HCT116 (cell line): ENCODE data around the gene OR6J1. TPM values are rescaled to one million over a fixed set of nuclear protein-coding genes. Genes with fewer than 3 reads are reported as not detected.

Source experiments
- ATAC-seq: fragments of 200-7000 bp; cut with Tn5 transposase; 2 replicates; pipeline ENCODE4 v1.9.1; 2020; ENCODE audit warnings: mild to moderate bottlenecking, moderate library complexity
- BruUV-seq: library from RNA; stranded (reverse); fragments of 400-500 nt; replicated peaks from 2 replicates; lab custom pipeline; 2021; lab: Mats Ljungman, UMichigan
- CTCF ChIA-PET: fragments of 300-600 bp; sonication (Branson Sonifier 250); formaldehyde crosslinking; loops from one replicate; lab custom pipeline; 2021; ENCODE audit warnings: antibody characterized with exemption; lab: Charles Lee
- POLR2A ChIA-PET: fragments of 300-600, 350-600 bp; sonication (Branson Sonifier 250); formaldehyde crosslinking; loops from one replicate; lab custom pipeline; 2021; ENCODE audit warnings: antibody characterized with exemption; lab: Charles Lee
- RAD21 ChIA-PET, 2 experiments: fragments of 300-600 bp; sonication (Branson Sonifier 250); formaldehyde crosslinking; loops; one replicate each; lab custom pipeline; 2023; ENCODE audit warnings: low total read pairs in 2 of 2; ENCODE audit not compliant: uncharacterized antibody in 2 of 2, unreplicated experiment in 2 of 2, low non-redundant PET in 1 of 2; lab: Charles Lee
- DNase-seq: peaks from one replicate; pipeline ENCODE4 v3.0.0-alpha.2; 2010; ENCODE audit warnings: low read depth, low spot score
- H2AFZ ChIP-seq: fragments of 200-600 bp; shearing (Covaris generic), sonication (generic); 2 replicates; pipeline ENCODE4 v1.6.1; 2017; ENCODE audit warnings: low read depth, mixed run types, mixed read lengths, antibody characterized with exemption, low read length; ENCODE audit not compliant: poor library complexity, severe bottlenecking
- H3K27ac ChIP-seq: 2 replicates; pipeline ENCODE4 v1.5.1; 2012; ENCODE audit warnings: low read depth, low read length
- H3K27me3 ChIP-seq: fragments of 200-600 bp; sonication (generic); 2 replicates; pipeline ENCODE4 v1.6.1; 2016; ENCODE audit warnings: mixed run types, low read length, mixed read lengths; ENCODE audit not compliant: insufficient read depth
- H3K36me3 ChIP-seq, 2 experiments: fragments of 200-500 bp in 1 of 2; fragments of 200-600 bp in 1 of 2; sonication (Bioruptor generic) in 1 of 2; sonication (generic) in 1 of 2; 2 replicates each; pipeline versions ENCODE4 v1.5.1 to v1.6.1; 2014 to 2016; ENCODE audit warnings: low read length in 2 of 2, inconsistent platforms in 1 of 2, mixed read lengths in 1 of 2, mixed run types in 1 of 2; ENCODE audit not compliant: insufficient read depth in 2 of 2, control insufficient read depth in 1 of 2
- H3K4me1 ChIP-seq, 2 experiments: fragments of 200-600 bp in 1 of 2; sonication (generic) in 1 of 2; 2 replicates each; pipeline versions ENCODE4 v1.5.1 to v1.6.1; 2012 to 2017; ENCODE audit warnings: low read length in 2 of 2, inconsistent platforms in 1 of 2, mild to moderate bottlenecking in 1 of 2, mixed read lengths in 1 of 2, mixed run types in 1 of 2, moderate library complexity in 1 of 2; ENCODE audit not compliant: insufficient read depth in 2 of 2, control insufficient read depth in 1 of 2
- H3K4me2 ChIP-seq: fragments of 200-600 bp; sonication (generic); 2 replicates; pipeline ENCODE4 v1.6.1; 2017; ENCODE audit warnings: mixed run types, low read length, mixed read lengths
- H3K4me3 ChIP-seq, 2 experiments: fragments of 200-600 bp in 1 of 2; sonication (generic) in 1 of 2; replicated peaks in 1 of 2; 2 replicates each; pipeline ENCODE4 v1.5.1; 2011 to 2016; ENCODE audit warnings: low read length in 2 of 2, control low read depth in 1 of 2, low read depth in 1 of 2, mild to moderate bottlenecking in 1 of 2, mixed read lengths in 1 of 2, mixed run types in 1 of 2
- H3K79me2 ChIP-seq: fragments of 200-600 bp; sonication (generic); 2 replicates; pipeline ENCODE4 v1.6.1; 2017; ENCODE audit warnings: mild to moderate bottlenecking, mixed run types, low read length, moderate library complexity, mixed read lengths; ENCODE audit not compliant: insufficient read depth
- H3K9ac ChIP-seq: fragments of 200-600 bp; sonication (generic); 2 replicates; pipeline ENCODE4 v1.6.1; 2016; ENCODE audit warnings: low read length, mixed read lengths
- H3K9me2 ChIP-seq: fragments of 200-600 bp; sonication (generic), shearing (Covaris generic); 2 replicates; pipeline ENCODE4 v1.6.1; 2017; ENCODE audit warnings: mixed run types, mild to moderate bottlenecking, moderate library complexity; ENCODE audit not compliant: insufficient read depth
- H3K9me3 ChIP-seq, 2 experiments: fragments of 200-500 bp in 1 of 2; fragments of 200-600 bp in 1 of 2; sonication (Bioruptor generic) in 1 of 2; sonication (generic) in 1 of 2; 2 replicates each; pipeline ENCODE4 v1.6.1; 2014 to 2017; ENCODE audit warnings: low read length in 2 of 2, mixed read lengths in 2 of 2, inconsistent platforms in 1 of 2, low read depth in 1 of 2, mild to moderate bottlenecking in 1 of 2, mixed run types in 1 of 2, moderate library complexity in 1 of 2; ENCODE audit not compliant: control insufficient read depth in 1 of 2, insufficient read depth in 1 of 2
- H4K20me1 ChIP-seq: fragments of 200-600 bp; sonication (generic), shearing (Covaris generic); 2 replicates; pipeline ENCODE4 v1.6.1; 2017; ENCODE audit warnings: mixed run types, mild to moderate bottlenecking, moderate library complexity; ENCODE audit not compliant: insufficient read depth
- CEBPB ChIP-seq: IDR thresholded peaks from 2 replicates; pipeline ENCODE4 v1.6.1; 2012; ENCODE audit warnings: low read depth
- EGR1 ChIP-seq: IDR thresholded peaks from 2 replicates; pipeline ENCODE4 v1.6.1; 2012; ENCODE audit warnings: low read depth
- ELF1 ChIP-seq: IDR thresholded peaks from 2 replicates; pipeline ENCODE4 v1.6.1; 2012; ENCODE audit warnings: low read depth, borderline replicate concordance
- EZH2phosphoT487 ChIP-seq: fragments of 200-600 bp; IDR thresholded peaks from 2 replicates; pipeline ENCODE4 v1.6.1; 2018; ENCODE audit warnings: antibody characterized with exemption, borderline replicate concordance
- FOSL1 ChIP-seq: IDR thresholded peaks from 2 replicates; pipeline ENCODE4 v1.6.1; 2012; ENCODE audit warnings: low read depth
- JUND ChIP-seq: IDR thresholded peaks from 2 replicates; pipeline ENCODE4 v1.6.1; 2012
- POLR2A ChIP-seq: IDR thresholded peaks from 2 replicates; pipeline ENCODE4 v1.7.0; 2011; ENCODE audit warnings: borderline replicate concordance; ENCODE audit not compliant: insufficient read depth, insufficient read length; ENCODE audit errors: extremely low read depth
- POLR2AphosphoS5 ChIP-seq: IDR thresholded peaks from 2 replicates; pipeline ENCODE4 v1.6.1; 2011; ENCODE audit warnings: mild to moderate bottlenecking, low read depth, low read length, moderate library complexity
- TCF7L2 ChIP-seq: IDR thresholded peaks from 2 replicates; pipeline ENCODE4 v1.7.0; 2011; ENCODE audit warnings: borderline replicate concordance, inconsistent platforms; ENCODE audit not compliant: insufficient read depth, insufficient read length; ENCODE audit errors: extremely low read depth
- YY1 ChIP-seq: IDR thresholded peaks from 2 replicates; pipeline ENCODE4 v1.6.1; 2011; ENCODE audit warnings: low read length, low read depth, moderate library complexity, mild to moderate bottlenecking; ENCODE audit not compliant: insufficient replicate concordance; ENCODE audit errors: extremely low read depth
- intact Hi-C: fragments of 100-400 bp; cut with micrococcal nuclease; formaldehyde crosslinking; loops from 2 replicates; pipeline ENCODE4 v1.10.0; 2022
- total RNA-seq: library from RNA; stranded (reverse); gene quantifications from one replicate; pipeline ENCODE4 v1.2.1, GENCODE V29; 2021; ENCODE audit not compliant: unreplicated experiment
- TF ChIP-seq, protein P1 (sequence below): IDR thresholded peaks from 2 replicates; pipeline ENCODE4 v1.6.1; 2012

The OR6J1 gene
- total RNA-seq, 1 experiment from 2014 or later: not detected

DNA sequence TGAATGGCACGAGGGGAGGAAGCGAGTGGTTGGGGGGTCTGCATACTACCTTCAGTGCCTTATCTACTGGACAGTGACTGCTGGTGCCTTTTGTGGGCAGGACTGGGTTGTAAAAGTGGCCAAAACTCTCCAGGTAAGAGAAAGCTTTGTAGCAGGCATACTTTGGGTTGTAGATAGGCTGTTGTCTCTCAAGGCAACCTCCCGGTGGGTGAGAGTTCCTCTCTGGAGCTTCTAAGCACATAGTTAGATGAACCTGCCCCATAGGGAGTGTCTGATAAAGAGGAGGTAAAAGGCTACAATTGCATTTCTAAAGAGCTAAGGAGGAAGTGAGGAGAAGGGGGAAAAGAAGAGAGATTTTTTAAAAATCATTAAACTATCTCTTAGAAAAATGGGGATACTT is 51.0 kb downstream of the OR6J1 start:
- POLR2A ChIA-PET: interaction anchor here (1.2 kb wide), 1 partner anchor 60 kb away, joined by 3 read pairs; no protein-coding TSS in a partner anchor
- intact Hi-C loops: no loop called here
- no peaks in the 10 kb centered on the region for H4K20me1 ChIP-seq
- CTCF ChIA-PET: interaction anchor here (1.4 kb wide), 1 partner anchor 34 kb away, joined by 3 read pairs; no protein-coding TSS in a partner anchor
- no peak for ATAC-seq
- no peak overlapping the region for H3K4me3 ChIP-seq
- no TSS peak for BruUV-seq
- RAD21 ChIA-PET: no interaction called here
- no peak overlapping the region for H3K4me2 ChIP-seq
- H3K9me3 ChIP-seq: no peaks in the 10 kb centered on the region
- no peak overlapping the region for H3K9ac ChIP-seq
- peaks cover 8% of the 10 kb centered on the region for H3K79me2 ChIP-seq
- peaks cover 10% of the 10 kb centered on the region; the same call in 1 of the 2 replicates for H3K27me3 ChIP-seq
- no peak for DNase-seq
- H3K36me3 ChIP-seq: no peaks in the 10 kb centered on the region
- no peak overlapping the region for H2AFZ ChIP-seq
- no peak overlapping the region for H3K27ac ChIP-seq
- no peaks in the 10 kb centered on the region for H3K9me2 ChIP-seq
- no peak for TF ChIP-seq EZH2phosphoT487
- no peak for TF ChIP-seq ELF1
- no peak for TF ChIP-seq CEBPB
- TF ChIP-seq EGR1: no peak
- TF ChIP-seq TCF7L2: no peak
- no peak for TF ChIP-seq POLR2AphosphoS5
- no peak for TF ChIP-seq JUND
- TF ChIP-seq YY1: no peak
- TF ChIP-seq POLR2A: no peak
- TF ChIP-seq FOSL1: no peak
- TF ChIP-seq, protein P1, sequence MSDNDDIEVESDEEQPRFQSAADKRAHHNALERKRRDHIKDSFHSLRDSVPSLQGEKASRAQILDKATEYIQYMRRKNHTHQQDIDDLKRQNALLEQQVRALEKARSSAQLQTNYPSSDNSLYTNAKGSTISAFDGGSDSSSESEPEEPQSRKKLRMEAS: no peak
- H3K4me1 ChIP-seq: peaks cover 8 to 21% of the 10 kb centered on the region in 2 experiments
